ENCODE data around the gene FCRL6.

- TF ChIP-seq USF1 (IDR thresholded peaks at IDR 0.05) (no peak), EP300 (IDR thresholded peaks at IDR 0.05; ENCODE audit: borderline replicate concordance) (no peak), RAD21 (IDR thresholded peaks at IDR 0.05; ENCODE audit: low read depth) (no peak), EGR1 (IDR thresholded peaks at IDR 0.05) (no peak), FOXM1 (IDR thresholded peaks at IDR 0.05; ENCODE audit: borderline replicate concordance, low read depth) (no peak), YY1 (IDR thresholded peaks at IDR 0.05; ENCODE audit: low read depth) (no peak)
These were observed at the start of gene FCRL6 for GRCh38 chr1:159802111-159802510.
